GM19467 (cell line): ENCODE measurements around the gene AP2B1.

Experiments
- ATAC-seq: cut with Tn5 transposase; IDR thresholded peaks from one replicate; pipeline ENCODE4 v1.9.1; 2021; ENCODE audit warnings: mild to moderate bottlenecking, moderate library complexity; ENCODE audit not compliant: unreplicated experiment

AP2B1 gene

DNA sequence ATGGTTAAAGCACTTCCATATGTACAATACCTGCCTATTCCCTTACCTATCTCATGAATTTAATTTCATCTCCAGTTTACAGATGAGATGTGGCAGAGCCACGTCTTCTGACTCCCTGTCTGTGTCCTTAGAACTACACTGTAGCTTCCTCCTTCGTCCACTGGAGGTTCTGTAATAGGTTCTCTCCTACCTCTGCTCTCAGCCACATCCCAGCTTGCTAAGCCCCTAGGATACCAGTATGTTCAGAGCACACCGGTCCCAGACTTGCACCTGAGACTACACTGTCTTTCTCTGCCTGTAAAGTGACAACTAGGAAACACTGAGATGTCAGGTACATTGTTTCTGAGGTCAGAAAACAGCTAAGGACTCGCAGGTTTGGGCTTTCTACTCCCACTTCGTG, 140.5 kb downstream of the AP2B1 start:
- no peak for ATAC-seq

DNA sequence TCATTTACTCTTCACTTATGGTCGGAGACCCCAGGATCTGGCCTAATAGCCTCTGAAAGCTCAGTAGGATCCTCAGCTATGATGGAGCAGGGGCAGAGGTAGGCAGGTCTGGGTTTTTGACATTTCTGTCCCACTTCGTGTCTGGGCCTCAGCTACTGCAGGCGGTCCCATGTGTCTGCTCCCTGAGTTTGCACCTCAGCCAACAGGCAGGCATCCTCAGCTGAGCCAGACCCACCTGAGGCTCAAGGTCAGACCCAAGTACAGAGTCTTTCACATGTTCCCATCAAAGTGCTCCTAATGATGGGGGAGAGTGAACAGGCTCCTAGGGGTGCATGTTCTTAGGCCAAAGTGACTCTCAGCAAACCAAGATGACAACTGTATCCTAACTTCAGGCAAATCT, 141.4 kb downstream of the AP2B1 start:
- ATAC-seq = no peak

DNA sequence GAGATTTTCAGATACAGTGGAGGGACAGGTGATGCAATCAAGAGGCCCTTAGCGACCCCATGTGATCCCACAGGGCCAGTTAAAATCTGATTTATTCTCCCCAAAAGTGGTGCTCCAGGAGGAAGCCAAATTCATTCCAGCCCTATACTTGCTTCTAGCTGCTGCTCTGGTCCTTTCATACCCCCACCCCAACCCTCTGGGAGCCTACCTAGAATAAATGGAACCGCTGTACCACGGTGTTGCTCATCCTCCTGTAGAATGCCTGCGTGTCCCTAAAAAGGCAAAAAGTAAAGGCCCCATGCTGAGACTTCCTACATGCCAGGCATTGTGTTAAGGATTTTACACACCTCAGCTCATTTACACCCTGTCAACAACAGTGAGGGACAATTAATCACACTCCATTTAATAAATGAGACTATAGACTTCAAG, 142.3 kb downstream of the AP2B1 start:
- no peak for ATAC-seq

DNA sequence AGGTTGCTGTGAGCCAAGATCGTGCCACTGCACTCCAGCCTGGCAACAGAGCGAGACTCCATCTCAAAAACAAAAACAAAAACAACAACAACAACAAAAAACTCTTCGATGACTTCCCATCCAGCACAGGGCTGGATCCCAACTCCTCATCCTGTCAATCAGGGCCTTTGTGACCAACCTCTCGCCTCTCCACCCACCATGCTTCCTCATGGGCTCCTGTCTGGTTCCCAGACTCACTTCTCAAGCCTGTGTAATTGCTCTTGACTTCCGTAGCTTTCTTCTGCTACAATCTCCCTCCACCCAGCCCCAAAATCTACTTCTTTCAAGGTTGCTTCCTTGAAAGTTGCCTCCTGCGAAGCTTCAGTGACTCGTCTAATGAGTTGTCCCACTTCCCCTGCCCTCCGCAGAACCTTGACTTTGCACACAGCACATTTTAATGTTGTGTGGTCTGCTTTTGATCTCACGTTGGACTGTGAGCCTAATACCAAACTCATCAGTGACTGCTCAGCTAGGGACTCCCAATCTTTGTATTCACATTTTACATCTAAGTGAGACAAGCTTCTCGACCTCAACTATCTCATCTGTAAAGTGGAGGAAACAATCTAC, 143.4 kb downstream of the AP2B1 start:
- no peak for ATAC-seq

DNA sequence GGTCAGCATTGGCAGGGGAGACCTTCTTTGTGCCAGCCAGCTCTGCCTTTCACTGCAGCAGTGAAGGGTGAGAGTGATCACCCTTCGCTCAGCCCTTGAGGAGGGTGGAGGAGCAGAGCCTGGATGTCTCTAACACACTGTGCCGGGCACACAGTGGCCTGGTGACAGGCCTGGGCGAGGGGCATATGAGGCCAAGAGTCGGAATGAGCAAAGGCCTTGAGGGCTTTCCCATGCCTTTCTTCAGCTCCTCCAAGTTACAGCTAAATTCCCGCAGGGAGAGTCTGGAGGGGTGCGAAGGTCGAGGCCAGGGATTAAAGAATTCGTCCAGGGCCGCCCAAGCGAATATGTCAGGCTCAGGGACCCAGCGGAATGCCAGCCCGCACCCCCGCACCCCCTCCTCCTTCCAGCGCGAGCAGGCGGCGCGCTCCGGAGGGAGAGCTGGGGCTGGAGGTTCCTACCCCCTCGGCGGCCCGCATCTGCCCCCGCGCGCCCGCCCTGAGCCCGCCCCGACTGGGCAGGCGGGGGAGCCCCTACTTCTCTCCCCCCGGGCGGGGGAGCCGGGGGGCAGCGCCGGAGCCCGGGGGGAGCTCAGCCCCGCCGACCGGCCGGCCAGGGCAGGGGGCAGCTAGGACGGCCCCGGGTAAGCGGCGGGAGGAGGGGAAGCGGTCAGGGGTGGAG, 144.3 kb downstream of the AP2B1 start, which contains the start of gene RASL10B:
Gene RASL10B, plus strand, starts transcription at position 401 of the 678 bp plus-strand sequence. CDS start 3,546 bp downstream, outside the sequence.
- ATAC-seq = no peak

DNA sequence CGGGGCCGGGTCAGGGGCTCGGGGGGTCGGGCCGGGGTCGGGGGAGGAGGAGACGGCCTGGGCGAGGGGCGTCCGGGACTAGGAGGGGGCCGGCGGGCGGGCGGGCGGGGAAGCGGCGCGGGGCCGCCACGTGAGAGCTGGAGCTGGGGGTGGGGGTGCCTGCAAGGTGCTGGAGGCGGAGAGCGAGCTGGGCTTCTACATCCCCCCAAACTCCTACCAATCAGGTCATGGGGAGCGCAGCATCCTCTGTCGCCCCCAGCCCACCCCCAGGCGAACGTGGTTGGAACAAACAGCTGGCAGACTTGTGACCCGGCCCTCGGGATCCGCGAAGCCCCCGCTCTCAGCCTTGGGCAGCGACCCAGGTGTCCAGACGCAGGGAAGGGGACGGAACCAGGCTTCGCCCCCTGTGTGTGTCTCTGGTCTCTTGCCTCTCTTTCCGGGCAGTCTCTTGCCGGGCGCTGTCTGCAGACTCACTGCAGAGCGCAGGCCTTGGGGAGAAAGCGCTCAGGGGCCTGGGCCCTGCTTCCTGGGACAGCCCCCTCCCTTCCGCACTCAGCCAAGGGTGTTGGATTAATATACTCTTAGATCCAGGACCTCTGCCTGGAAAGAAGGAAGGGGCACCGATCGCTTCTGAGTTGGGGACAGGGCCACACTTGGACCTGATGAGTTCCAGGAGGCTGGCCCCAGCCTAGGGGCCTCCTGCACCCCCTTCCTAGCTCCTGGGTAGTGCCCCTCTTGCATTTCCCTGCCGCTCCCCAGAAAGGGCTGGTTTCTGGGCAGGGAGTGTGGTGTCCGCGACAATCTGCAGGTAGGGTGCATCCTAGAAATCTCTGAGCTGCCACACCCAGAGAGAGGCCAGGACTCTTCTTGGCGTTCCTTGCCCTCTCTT, 145.0 kb downstream of the AP2B1 start:
- ATAC-seq = no peak

DNA sequence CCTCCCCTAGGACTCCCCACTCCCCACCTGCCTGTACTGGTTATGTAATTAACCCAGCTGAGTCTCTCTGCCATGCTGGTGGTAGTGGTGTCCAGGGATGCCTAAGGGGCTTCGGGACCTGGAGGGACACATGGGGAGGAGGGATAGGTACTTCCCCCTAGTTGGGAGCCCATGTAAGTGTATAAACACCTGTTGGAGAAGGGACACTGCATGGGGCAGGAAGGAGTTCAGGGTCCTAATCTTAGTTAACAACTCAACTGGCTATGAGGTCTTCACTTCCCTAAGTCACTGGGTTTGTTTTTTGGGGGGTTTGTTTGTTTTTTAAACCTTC, 145.6 kb downstream of the AP2B1 start:
- ATAC-seq = no peak

DNA sequence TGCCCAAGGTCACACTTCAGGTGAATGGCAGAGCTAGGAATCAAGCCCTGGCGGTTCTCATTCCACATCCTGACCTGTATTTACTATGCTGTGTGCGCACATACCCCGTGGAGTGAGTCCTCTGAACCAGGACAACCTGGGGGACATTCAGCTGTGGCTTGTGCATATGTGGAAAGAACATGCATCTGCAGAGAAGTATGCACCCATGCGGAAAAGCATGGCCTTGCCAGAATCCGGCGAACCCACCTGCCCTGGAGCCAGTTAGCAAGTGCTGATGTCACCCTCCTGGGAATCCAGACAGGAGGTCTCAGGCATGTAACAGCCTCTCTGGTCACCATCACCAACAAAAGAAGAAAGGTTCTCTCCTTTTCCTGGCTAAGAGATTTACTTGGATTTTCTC, 146.2 kb downstream of the AP2B1 start:
- ATAC-seq = no peak

DNA sequence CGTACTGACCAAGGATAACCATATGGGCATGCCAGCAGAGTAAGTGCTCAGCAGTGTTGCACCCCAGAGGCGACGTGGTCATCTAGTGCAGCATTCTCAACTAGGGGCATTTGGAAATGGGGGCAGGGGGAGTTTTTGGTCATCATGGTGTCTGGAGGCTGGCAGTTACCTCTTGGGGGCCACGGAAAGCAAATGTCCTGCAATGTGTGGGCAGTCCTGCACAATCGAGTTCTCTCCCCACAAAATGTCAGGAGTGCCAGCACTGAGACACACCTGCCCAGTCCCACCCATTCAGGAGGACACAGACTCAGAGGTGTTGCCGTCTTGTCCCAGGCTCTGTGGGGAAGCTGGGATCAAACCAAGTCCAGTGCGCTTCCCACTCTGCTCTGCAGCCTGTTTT, 147.3 kb downstream of the AP2B1 start:
- no peak for ATAC-seq

DNA sequence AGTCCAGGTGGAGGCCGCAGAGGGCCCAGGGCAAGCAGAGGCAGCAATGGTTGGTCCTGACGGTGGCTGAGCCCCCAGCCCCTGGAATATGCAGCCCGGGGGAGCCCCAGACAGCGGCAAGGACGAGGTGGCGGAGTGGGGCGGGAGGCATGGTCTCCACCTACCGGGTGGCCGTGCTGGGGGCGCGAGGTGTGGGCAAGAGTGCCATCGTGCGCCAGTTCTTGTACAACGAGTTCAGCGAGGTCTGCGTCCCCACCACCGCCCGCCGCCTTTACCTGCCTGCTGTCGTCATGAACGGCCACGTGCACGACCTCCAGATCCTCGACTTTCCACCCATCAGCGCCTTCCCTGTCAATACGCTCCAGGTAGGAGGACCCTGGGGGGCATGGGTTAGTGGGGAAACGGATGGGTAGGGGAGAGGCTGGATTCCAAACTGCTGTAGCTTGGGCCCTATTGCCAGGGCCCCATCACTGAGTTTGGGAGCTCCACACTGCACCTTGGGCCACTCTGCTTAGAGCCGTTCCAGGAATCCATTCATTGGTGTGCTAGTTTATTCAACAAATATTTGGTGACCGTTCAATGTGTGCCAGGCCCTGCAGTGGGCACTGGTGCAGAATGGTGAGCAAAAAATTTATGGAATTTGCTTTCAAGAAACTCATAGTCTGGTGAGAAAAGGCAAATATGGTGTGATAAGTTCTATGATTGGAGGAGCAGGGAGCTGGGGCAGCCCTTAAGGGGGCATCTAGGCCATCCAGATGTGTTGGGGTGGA, 148.1 kb downstream of the AP2B1 start:
- no peak for ATAC-seq

DNA sequence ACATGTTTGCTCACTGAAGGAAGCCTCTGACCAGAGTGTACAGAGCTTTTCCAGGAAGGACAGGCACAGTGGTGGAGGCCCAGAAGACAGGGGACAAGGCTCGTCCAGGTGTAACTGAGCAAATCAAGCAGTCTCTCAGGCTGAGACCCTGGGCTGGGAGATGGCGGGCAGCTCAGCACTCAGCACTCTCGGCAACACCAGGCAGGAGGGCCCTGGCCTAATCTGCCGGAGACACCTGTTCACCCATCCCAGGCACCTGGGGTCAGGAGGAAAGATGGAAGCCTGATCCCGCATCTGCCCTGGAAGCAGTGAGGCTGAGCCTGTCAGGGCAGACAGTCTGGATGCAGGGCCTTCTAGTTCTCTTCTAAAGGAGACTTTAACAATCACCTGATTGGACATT, 149.1 kb downstream of the AP2B1 start:
- ATAC-seq = no peak

DNA sequence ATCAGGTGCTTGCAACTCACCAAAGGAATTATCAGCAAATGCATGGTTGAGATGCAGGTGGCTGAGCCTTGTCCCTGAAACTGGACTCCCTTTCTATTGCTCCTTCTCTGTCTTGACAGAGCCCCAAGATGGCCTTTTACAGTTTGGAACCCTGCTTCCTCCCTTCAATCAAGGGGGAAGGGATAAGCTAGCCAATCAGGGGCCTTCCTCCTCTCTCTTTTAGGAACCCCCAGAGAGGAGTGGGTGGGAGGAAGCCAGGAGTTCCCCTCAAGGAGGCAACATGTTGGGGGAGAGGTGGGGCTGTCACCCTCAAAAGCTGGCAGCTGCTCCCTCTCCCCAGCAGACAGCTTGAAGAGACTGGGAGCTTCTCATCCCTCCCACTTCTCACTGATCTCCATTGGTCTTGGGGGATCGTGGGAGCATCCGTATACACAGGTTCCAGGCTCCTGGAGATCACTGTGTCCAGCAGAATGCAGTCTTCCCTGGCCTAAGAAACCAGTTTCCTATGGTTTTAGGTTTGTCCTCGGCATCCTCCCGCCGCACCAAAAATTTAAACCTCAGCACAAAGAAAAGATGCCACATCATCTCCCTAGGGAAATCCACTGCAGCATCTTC, 151.5 kb downstream of the AP2B1 start:
- ATAC-seq = no peak

DNA sequence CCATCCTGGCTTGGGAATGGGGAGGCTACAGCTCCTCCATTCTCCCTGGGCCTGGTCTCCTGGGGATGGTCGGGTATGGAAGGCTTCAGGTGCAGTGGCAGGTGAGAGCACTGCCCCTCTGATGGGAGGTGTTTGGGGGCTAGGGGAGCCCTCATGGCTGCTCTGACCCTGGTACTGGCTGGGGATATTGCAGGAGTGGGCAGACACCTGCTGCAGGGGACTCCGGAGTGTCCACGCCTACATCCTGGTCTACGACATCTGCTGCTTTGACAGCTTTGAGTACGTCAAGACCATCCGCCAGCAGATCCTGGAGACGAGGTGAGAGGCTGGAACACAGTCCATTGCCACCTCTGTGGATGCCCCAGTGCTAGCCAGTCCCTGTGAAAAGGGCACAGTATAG, 153.1 kb downstream of the AP2B1 start:
- ATAC-seq = no peak

DNA sequence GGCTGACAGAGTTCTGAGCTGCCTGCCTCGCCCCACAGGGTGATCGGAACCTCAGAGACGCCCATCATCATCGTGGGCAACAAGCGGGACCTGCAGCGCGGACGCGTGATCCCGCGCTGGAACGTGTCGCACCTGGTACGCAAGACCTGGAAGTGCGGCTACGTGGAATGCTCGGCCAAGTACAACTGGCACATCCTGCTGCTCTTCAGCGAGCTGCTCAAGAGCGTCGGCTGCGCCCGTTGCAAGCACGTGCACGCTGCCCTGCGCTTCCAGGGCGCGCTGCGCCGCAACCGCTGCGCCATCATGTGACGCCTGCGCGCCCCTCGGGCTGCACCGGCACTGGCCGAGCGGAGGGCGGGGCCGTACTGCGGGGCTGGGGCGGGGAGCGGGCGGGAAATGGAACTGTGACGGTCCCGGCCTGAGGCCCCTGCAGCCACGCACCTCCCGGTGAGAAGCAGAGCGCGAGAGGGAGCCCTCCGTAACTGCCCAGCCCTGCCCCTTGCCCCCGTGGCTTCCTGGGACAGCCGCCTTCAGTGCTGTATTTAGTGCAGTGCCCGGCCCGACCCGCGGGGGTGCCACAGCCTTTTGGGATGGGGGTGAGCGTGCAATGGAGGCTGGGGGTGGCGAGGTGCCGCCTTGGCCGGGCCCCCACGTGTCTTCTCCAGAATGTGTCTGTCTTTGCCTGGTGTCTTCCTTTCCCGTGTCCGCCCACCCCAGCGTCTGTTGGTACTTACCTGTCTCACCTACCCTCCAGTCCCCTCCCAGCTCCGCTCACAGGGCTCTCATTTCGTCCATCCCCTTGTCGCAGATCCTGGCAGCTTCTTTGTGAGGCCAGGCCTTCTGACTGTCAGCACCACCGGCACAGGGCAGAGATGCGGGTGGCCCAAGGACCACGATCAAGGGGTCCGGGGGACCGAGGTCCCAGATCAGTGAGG, 154.1 kb downstream of the AP2B1 start:
- no peak for ATAC-seq

DNA sequence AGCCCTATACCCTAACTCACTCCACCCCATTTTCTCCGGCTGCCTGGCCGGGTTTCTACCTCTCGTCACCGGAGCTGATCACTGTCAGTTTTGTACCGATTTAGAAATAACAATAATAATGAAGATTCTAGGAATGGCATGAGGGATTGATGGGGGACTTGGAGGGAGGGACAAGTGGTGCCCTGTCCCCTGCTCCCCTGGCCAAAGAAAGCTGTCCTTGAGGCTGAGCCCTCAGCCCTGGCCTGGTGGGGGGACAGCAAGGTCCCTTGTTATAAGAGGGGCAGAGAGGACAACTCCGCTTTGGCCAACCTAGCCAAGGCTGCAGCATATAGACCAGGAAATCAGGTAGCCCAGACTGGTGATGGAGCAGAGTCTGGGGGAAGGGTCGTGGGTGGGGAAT, 155.4 kb downstream of the AP2B1 start:
- ATAC-seq = no peak

DNA sequence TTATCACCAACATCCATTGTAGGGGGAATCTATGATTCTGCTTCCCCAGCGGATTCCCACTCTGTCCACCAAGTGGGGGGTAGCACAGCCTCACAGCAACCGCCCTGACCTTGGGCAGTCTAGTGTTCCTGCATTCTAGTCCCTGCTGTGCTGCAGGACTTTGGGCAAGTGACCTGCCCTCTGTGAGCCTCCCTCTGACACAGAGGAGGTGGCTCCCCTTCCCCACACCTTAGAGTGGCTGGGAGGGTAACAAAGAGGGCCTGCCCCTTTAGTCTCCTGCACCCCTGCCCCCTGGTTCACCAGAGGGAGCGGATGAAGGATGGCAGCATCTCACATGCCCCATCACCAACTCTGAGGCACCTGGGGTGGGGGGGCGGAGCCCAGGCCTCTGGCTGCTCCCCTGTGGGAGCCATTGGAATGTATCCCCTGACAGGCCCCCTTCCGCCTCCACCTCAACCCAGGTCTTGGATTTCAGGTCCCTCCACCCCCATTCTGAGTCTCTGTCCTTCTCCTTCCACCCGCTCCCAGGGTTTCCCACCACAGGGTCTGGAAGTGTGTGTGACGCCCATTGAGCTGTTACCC, 155.9 kb downstream of the AP2B1 start:
- ATAC-seq = no peak

DNA sequence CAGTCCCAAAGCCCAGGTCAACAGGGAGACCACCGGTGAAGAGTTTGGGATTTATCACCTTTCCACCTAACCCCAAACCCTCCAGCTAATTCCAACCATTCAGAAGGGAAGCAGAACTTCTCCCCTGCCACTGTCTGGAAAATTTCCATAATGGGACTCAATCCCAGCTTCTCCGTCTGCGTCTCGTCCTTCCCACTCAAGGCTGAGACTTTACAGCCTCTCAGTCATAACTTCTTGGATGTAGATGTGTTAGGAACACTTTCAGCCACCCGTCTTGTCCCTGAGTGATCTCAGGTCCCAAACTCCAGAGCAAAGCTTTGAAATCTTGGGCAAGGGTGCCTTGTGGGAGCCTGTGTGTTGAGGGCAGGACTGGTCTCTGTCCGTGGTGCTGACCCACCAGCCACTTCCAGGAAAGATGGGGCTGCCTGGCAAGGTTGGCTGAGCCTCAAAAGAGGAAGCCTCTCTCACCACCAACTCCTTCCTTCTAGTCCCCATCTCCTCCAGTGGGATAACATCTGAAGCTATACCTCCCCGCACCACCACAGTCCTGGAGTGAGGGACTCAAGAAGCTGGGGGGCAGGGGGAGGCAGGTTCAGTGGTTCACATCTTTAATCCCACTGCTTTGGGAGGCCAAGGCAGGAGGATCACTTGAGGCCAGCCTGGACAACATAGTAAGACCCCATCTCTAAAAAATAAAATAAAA, 156.7 kb downstream of the AP2B1 start:
- ATAC-seq = no peak

DNA sequence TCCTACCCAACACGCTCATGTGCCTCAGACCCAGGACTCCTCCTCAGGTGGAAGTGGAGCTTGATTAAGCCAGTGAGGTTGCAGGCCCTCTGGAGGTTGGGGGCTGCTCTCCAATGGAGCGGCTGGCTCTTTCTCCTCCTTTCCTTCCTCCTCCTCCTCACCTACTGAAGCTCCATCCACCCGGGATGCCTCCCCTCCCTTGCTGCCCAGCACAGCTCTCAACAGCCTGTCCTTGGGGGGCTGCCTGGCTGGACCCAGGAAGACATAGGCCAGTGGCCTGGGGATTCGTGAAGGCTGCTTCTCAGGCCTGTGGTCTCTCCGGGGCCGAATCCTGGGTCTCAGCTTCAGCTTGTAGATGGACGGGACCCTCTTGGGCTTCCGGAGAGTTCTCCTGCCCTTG, 157.7 kb downstream of the AP2B1 start:
- ATAC-seq = no peak

DNA sequence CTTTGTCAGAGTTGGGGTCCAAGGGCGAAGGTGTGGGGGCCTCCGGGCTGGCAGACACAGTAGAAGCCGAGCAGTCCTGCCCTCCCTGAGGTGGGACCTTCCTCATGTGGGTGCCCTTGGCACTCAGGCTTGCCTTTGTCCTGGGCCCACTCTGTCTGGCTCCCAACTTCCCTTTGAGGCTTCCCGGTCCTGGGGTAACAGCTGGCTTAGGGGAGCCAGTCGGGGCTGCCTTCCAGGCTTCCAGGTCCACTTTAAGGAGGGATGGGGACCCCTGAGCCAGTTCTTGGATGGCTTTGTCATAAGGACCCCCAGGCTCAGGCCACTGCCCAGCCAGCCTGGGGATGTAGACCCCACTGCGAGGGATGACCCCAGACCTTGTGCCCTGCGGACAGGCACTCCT, 158.1 kb downstream of the AP2B1 start:
- ATAC-seq = no peak
